HG03095 (cell line): ENCODE data around the gene DUS1L.

Experiments
- ATAC-seq: cut with Tn5 transposase; IDR thresholded peaks from one replicate; pipeline ENCODE4 v1.9.1; 2021; ENCODE audit warnings: moderate library complexity; ENCODE audit not compliant: unreplicated experiment

The DUS1L gene

DNA sequence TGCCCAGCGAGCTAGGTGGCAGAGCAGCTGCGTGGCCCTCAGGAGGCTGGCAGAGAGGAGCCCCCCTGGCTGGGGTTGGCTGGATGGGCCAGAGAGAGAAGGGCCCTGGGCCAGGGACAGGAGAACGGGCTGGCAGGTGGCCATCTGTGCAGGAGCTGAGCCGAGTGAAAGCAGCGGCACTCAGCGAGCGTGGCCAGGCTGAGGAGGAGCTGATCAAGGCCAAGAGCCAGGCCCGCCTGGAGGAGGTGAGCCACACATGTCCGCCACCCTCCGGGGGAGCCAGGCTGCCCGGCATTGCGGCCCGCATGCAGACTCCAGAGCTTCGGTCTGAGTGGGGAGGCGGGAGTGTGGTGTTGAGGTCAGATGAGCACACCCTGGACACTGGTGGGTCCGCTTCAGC, 36.2 kb downstream of the DUS1L start:
- no peak for ATAC-seq

GRCh38 chr17:82028966-82029365, 36.6 kb downstream of the DUS1L start:
- ATAC-seq = no peak

- no peak for ATAC-seq
These were observed 37.4 kb downstream of the DUS1L start for GRCh38 chr17:82028246-82028645.

DNA sequence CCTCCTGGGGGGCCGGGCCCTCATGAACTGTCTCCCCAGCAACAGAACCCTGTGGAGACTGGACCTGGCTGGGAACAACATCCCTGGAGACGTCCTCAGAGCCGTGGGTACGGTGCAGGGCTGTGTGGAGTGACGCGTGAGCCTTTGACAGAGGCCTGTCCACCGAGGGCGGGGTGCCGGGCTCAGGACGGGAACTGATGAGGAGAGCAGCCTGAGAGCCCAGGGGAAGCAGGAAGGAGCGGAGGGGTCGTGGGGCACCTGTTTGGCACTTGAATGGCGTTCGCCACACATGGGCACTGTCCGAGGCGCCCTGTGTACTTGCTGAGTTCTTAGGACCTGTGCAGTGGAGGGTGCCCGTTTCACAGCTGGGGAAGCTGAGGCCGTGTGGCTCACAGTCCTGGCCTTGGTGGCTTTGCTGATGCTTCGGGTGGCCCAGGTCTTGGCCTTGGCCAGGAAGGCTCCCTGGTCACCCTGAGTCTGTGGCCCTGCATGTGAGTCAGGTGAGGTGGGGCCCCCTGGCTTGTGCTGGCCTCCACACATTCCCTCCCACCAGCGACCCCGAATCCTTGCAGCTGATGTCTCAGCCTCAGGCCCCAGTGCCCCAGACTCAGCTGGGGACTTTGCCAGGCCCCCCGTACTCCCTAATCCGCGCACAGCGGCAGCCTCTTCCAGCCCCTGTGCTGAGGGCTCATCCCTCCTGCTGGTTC, 40.0 kb downstream of the DUS1L start:
- ATAC-seq = no peak

DNA sequence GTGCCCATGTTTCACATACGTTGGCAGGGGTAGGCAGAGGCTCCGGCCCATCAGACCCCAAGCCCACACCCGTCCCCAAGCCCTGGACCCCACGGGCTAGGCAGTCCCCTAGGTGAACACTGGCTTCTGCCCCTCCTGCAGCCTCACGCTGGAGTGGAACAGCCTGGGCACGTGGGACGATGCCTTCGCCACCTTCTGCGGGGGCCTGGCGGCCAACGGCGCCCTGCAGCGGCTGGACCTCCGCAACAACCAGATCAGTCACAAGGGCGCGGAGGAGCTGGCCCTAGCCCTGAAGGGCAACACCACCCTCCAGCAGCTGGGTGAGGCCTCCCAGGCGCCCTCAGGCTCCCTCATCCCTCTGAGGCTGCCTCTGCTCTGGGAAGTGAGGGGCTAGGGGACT, 40.7 kb downstream of the DUS1L start:
- no peak for ATAC-seq

DNA sequence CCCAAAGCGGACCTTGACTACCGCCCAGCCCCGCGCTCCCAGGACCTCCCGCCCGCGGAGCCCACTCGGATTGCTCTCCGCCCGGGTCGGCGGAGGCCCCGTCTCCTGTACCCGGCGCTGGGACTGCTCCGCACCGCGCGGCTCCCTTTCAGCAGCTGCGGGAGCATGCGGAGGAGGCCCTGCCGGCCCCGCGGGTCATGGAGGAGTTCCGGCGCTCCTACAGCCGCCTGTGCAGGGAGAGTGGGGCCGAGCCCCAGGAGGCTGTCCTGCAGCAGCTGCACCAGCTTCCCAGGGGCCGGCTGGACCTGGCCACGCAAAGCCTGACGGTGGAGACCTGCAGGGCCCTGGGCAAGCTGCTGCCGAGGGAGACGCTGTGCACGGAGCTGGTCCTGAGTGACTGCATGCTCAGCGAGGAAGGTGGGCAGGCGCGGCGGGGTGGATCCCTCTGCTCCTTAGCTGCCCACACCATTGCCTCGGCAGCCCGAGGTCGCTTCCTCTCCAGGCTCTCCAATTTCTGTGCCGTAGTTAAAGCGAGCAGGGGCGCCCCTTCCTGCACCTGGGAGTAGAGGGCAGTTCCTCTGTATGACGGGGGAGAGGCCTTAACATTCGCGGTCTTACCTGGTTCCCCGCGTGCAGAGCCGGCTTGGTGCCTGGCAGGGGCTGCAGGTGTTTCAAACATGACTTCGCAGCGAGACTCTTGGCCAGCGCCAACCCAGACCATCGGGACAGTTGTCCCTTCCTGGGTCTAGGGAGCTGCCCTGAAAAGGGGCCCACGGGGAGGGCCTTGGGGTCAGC, 42.0 kb downstream of the DUS1L start:
- ATAC-seq = no peak

GRCh38 chr17:82022981-82023446, 42.6 kb downstream of the DUS1L start, which contains the start of gene LRRC45:
LRRC45 (plus strand) TSS chr17:82023305; CDS start chr17:82023644, 339 bp downstream.
- ATAC-seq = peak; percentile 78

DNA sequence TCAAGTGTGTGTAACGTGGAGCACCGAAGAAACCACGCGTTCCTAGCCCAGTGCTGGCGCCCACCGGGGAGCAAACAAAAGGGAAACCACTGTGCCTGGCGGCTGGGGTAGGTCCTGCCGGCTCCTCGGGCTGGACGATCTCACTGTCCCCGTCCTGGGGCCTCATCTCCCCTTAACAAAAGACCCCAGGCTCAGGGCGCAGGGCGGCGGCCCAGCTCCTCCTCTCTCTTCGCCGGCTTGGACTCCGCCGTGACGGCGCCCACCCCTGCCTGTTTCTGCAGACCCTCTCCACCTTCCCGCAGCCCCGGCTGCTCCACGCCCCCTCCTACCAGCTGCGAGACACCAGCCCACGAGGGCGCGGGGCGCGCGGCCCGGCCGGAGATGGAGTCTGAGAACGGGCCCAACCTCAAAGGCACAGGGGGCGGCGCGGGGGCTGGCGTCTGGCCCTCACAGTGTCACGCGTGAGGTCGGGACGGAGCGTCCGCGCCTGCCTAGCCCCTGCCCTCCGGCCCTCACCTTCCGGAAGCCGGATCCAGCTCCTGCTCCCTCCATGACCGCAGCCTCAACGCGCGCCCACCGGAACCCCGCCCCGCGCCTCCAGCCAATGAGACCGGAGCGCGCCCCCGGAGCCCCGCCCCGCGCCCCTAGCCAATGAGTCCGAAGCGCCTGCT, 43.2 kb downstream of the DUS1L start, which contains the start of gene CENPX:
Gene CENPX, minus strand, starts transcription at position 569 of the 671 bp plus-strand sequence. Its CDS starts 17 bp downstream, at position 552.
- ATAC-seq = no peak

DNA sequence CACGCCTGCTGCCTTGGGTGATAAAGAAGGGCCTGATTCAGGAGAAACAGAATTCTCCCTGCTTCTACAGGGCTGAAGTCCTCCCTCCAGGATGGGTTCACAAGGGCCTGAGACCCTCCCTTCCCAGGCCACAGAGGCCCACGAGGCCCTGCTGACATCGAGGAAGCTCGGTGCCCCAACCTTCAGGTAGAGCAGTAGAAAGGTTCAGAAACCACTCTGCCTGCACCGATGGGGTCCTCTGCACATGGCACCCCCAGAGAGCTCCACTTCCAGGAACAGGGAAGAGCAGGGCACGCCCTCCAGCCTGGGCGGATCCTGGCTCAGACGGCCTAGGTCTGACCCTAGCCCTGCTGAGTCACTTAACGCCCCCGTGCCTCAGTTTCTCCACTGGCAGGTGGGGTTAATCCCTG, 43.7 kb downstream of the DUS1L start:
- ATAC-seq = no peak

DNA sequence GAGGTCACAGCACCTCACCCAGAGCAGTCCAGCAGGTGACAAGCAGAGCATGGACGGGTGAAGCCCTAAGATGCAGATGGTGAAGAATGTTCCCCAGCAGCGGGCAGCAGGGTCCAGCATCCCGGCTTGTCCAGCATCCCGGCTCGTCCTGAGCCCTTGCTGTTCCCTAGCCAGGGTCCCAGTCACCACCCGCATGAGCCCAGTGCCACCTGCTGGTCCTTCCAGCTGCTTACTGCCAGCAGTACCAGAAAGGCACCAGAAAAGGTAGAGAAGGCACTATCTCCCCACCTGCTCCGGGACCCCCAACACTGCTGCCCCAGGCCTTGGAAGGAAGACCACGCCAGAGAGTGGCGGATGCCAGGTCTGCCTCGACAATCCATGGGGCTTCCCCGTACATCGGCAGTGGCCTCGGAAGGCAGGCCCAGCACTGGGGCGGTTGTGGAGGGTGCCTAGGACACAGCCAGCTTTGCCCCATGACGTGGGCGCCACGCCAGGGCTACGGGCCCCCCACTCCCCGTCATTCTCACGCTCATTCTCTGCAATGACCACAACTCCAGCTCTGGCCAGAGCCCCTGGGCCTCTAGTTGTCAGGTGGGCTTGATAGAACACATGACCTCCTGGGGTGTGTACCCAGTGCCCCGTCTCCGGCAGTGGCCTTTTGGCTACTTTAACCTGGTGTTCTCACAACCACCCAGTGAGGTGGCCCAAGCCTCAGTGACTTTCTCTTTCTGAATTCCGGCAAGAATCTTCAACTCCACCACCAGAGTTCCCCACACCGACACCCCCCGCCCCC, 44.3 kb downstream of the DUS1L start:
- ATAC-seq = no peak

GRCh38 chr17:82020572-82021106, 45.0 kb downstream of the DUS1L start:
- ATAC-seq = no peak

DNA sequence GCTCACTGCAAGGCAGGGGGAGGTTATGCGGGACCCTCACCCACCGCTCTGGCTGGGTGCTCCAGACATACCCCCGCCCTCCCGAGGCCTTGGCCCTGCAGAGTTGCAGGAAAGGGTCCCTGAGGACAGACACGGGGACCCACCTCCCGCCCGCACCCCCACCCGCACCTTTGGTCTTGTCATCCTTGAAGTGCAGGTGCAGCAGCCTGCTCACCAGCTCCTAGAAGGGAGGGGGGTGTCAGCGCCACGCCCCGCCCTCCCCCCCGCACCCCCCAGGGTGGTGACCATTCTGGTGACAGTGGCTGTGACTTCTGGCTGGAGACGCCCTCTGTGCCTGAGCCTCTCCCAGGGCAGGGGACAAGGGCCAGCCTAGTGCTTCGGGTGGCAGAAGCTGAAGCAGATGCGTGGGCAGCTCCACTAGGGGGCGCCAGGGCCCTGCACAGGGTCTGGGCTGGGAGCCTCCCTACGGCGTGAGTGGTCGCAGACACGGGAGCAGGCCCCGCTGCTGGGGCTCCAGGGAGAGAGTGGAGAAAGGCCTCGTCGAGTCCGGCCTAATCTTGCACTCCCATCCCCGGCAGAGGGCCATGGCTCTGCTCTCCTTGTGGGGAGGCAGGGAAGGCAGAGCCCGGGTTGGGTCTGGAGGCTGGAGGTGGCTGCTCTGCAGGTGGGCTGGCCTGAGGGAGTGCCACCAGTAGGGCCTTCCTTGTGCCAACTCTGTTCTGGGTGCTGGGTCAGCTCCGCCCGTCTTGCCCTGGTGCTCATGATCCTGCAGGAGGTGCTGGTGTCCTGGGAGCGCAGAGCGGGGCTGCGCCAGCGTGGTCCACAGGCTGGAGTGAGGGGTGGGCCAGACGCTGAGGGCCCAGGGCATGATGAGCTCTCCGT, 45.7 kb downstream of the DUS1L start:
- no peak for ATAC-seq

GRCh38 chr17:82018989-82019689, 46.5 kb downstream of the DUS1L start:
- ATAC-seq = no peak

GRCh38 chr17:82018152-82018988, 47.2 kb downstream of the DUS1L start:
- ATAC-seq = no peak

GRCh38 chr17:82017612-82018151, 47.9 kb downstream of the DUS1L start:
- ATAC-seq = no peak

DNA sequence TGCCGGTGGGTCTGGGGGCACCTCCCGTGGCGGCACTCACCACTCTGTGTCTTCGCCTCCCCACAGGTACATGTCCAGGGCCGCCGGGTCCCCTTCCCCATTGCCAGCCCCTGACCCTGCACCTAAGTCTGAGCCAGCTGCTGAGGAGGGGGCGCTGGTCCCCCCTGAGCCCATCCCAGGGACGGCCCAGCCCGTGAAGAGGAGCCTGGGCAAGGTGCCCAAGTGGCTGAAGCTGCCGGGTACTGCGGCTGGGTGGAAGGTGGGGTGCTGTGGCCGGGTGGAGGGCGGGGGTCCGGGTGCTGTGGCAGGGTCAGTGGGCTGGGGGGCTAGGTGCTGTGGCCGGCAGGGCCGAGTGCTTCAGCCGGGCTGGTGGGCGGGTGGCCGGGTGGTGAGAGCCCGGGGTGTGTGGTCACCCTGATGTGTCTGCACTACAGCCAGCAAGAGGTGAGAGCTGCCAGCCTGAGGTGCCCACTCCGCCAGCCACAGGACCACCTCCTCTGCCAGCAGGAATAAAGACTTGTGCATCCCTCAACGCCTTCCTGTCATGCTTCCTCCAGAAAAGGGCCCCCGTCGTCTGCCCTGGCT, 48.6 kb downstream of the DUS1L start:
- no peak for ATAC-seq
